Type B pancreatic cell (in vitro differentiated cells): ENCODE results near the gene COL5A1. TPM values are rescaled to one million over a fixed set of nuclear protein-coding genes. Genes with fewer than 3 reads are reported as not detected.

Experiments
- DNase-seq: peaks from one replicate; pipeline ENCODE4 v3.0.0; 2021; ENCODE audit warnings: mixed read lengths; ENCODE audit not compliant: unreplicated experiment; ENCODE audit errors: extremely low spot score
- H3K27ac Mint-ChIP-seq: 2 replicates; pipeline ENCODE4 v1.8.0; 2021; ENCODE audit warnings: mild to moderate bottlenecking, mixed read lengths
- H3K27me3 Mint-ChIP-seq: 2 replicates; pipeline ENCODE4 v1.8.0; 2021; ENCODE audit warnings: mixed read lengths
- H3K36me3 Mint-ChIP-seq: 2 replicates; pipeline ENCODE4 v1.8.0; 2021; ENCODE audit warnings: mixed read lengths
- H3K4me1 Mint-ChIP-seq: one replicate; pipeline ENCODE4 v1.8.0; 2021; ENCODE audit warnings: mixed read lengths; ENCODE audit not compliant: unreplicated experiment
- H3K4me3 Mint-ChIP-seq: 2 replicates; pipeline ENCODE4 v1.8.0; 2021; ENCODE audit warnings: mild to moderate bottlenecking, mixed read lengths
- H3K9me3 Mint-ChIP-seq: 2 replicates; pipeline ENCODE4 v1.8.0; 2021; ENCODE audit warnings: mixed read lengths
- total RNA-seq: library from RNA; stranded (reverse); gene quantifications from 2 replicates; pipeline ENCODE4 v1.2.1, GENCODE V29; 2021; ENCODE audit warnings: low replicate concordance
- TF ChIP-seq, protein P1 (sequence below): fragments of 200-600 bp; sonication (generic); conservative IDR thresholded peaks from 2 replicates; pipeline ENCODE4 v1.5.0; 2021; ENCODE audit warnings: antibody characterized with exemption, mild to moderate bottlenecking

Gene COL5A1
- total RNA-seq, 1 donor from 2014 or later: 112 TPM

DNA sequence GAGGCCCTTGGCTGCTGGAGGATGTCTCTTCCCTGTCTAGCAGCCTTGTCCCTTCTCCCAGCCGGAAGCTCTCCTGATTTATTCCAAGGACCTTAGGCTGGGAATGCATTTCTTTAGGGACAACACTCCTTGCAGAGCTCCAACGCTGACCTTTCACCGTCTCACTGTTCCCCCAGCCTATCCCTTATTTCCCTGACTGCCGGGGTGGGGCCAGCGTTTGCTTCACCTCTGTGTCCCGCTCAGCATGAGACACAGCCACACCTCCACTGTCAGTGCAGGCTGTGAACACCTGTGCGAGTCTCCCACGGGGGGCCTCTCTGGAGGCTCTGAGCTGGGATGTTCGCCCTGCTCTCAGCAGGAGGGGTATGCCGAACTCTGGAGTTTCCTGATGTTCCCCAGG is 132.8 kb downstream of the COL5A1 start:
- H3K4me3 Mint-ChIP-seq: no peak overlapping the region
- H3K36me3 Mint-ChIP-seq: no peaks in the 10 kb centered on the region
- DNase-seq: no peak
- TF ChIP-seq, protein P1, sequence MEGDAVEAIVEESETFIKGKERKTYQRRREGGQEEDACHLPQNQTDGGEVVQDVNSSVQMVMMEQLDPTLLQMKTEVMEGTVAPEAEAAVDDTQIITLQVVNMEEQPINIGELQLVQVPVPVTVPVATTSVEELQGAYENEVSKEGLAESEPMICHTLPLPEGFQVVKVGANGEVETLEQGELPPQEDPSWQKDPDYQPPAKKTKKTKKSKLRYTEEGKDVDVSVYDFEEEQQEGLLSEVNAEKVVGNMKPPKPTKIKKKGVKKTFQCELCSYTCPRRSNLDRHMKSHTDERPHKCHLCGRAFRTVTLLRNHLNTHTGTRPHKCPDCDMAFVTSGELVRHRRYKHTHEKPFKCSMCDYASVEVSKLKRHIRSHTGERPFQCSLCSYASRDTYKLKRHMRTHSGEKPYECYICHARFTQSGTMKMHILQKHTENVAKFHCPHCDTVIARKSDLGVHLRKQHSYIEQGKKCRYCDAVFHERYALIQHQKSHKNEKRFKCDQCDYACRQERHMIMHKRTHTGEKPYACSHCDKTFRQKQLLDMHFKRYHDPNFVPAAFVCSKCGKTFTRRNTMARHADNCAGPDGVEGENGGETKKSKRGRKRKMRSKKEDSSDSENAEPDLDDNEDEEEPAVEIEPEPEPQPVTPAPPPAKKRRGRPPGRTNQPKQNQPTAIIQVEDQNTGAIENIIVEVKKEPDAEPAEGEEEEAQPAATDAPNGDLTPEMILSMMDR: no peak
- H3K27ac Mint-ChIP-seq: no peak overlapping the region
- H3K9me3 Mint-ChIP-seq: no peaks in the 10 kb centered on the region
- H3K4me1 Mint-ChIP-seq: peaks cover 13% of the 10 kb centered on the region
- H3K27me3 Mint-ChIP-seq: peaks cover 11% of the 10 kb centered on the region

DNA sequence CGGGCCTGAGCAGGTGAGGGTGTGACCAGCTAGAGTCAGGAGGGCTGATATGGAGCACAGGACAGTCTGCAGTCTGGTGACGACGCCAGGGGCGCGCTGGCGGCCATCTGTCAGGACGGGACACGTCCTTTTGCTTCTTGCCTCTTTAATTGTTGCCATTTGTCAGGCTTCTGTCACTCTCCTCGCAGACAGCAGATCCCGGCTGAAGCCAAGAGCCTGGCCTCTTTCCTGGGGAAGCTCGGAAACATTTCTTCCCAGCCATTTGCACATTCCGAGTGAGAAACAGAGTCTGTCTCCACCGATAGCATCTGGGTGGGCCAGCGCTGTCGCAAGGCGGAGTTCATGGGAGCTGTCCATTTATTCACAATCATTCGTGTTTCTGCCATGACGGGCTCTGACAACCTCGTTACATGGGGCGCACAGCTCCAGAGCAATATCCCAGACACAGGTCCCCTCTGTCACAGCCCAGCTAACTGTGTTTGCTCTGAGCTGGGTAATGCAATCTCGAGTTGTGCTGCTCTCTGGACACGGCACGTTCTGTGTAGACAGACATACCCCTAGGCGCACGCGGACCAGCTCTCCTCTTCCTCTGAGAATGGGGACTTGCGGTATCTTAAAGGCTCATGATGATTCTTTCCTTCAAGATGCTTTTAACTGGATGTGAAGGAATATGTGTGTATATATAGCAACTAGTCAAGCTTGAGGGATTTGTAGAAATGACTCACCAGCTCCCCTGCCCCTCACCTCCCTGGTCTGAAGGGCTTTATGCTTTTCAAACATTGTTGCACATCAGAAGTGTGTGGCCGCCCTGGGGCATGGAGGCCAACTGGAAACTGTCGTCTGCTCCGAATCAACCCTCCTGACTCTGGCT is 133.7 kb downstream of the COL5A1 start:
- peak overlapping the region; percentile 23 for H3K27ac Mint-ChIP-seq
- H3K27me3 Mint-ChIP-seq: peaks cover 12% of the 10 kb centered on the region
- no peak overlapping the region for H3K4me3 Mint-ChIP-seq
- no peaks in the 10 kb centered on the region for H3K9me3 Mint-ChIP-seq
- peaks cover 13% of the 10 kb centered on the region for H3K4me1 Mint-ChIP-seq
- TF ChIP-seq, protein P1: no peak
- DNase-seq: no peak
- no peaks in the 10 kb centered on the region for H3K36me3 Mint-ChIP-seq

DNA sequence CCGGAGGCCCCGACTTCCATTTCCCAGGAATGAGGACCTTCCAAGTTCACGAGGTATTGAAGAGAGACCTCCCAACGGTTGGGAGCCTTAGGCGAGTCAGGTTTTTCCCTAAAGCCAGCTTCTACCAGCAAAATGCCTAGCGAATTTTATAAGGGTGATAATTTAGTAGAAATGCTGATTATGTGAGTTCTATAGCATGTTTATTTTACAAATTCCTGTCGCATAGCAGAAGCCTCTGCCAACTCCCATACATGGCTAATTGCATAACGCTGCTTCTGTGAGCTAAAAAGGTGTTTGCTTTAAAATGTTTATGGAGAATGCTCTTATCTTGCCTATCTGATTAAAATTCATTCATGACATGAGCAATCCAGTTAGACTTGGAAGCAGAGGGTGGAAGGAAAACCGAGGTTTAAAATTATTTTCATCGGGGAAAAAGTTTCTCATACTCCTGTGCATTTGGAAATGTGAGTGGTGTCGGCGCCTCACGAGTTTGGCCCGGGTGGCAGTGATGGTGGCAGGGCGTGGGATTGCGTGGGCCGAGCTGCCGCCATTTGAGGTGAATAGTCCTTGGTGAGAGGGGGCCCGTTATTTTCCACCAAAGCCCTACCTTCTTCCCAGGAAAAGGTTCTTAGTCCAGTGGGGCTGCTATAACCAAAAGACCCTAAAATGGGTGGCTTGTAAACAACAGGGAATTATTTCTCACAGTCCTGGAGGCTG is 134.6 kb downstream of the COL5A1 start:
- TF ChIP-seq, protein P1: no peak
- Mint-ChIP-seq H3K4me1 (peaks cover 13% of the 10 kb centered on the region), H3K4me3 (no peak overlapping the region), H3K27me3 (peaks cover 12% of the 10 kb centered on the region), H3K36me3 (no peaks in the 10 kb centered on the region), H3K9me3 (no peaks in the 10 kb centered on the region), H3K27ac (no peak overlapping the region)
- no peak for DNase-seq

DNA sequence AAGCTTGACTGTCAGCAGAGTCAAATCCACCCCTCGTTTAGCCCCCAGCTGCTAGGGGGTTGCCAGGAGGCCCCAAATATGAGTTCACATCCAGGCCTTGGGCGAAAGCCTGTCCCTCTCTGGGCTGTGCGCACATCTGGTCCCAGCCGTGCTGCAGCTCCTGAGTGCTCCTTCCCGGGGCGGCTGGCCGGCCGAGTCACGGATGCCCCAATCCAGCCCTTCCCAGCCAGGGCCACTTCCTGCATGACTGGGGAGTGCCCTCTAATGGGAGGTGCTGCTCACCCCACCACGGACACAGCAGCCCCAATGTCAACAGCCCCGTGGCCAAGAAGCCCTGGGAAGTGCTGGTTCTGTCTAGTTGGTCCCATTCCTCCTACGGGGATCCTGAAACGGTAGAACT is 135.6 kb downstream of the COL5A1 start:
- no peak for DNase-seq
- H3K9me3 Mint-ChIP-seq: no peaks in the 10 kb centered on the region
- H3K4me1 Mint-ChIP-seq: peaks cover 13% of the 10 kb centered on the region
- H3K27ac Mint-ChIP-seq: no peak overlapping the region
- H3K27me3 Mint-ChIP-seq: peaks cover 12% of the 10 kb centered on the region
- TF ChIP-seq, protein P1: no peak
- H3K36me3 Mint-ChIP-seq: no peaks in the 10 kb centered on the region
- no peak overlapping the region for H3K4me3 Mint-ChIP-seq

DNA sequence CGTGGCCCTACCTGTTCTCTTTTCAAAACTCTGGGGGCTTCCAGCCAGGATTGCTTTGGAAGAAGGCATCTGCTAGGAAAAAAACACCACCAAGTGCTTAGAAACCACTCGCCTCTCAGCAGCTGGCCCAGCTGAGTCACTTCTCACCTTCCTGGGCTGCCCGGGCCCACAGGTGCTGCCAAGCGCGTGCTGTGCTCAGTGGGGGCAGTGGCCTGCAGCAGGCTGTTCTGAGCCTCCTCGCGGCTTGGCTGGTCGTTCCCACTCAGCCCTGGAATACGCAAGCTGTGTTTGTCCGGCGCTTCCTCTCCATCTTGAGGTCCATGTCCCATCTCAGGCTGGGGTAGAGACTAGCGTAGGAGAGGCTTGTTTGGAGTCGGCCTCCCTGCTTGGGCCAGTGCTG is 136.6 kb downstream of the COL5A1 start:
- DNase-seq: no peak
- TF ChIP-seq, protein P1: no peak
- no peak overlapping the region for H3K4me3 Mint-ChIP-seq
- H3K4me1 Mint-ChIP-seq: peaks cover 13% of the 10 kb centered on the region
- H3K9me3 Mint-ChIP-seq: no peaks in the 10 kb centered on the region
- no peak overlapping the region for H3K27ac Mint-ChIP-seq
- no peaks in the 10 kb centered on the region for H3K36me3 Mint-ChIP-seq
- H3K27me3 Mint-ChIP-seq: peaks cover 12% of the 10 kb centered on the region
